ENCODE data around the gene CCHCR1. TPM values are rescaled to one million over a fixed set of nuclear protein-coding genes. Genes with fewer than 3 reads are reported as not detected.

The CCHCR1 gene
- total RNA-seq, 1 donor from 2014 or later: 9.6 TPM

- no peak for DNase-seq (ENCODE audit: low spot score)
These were observed 5.0 kb upstream of the CCHCR1 start for GRCh38 chr6:31162463-31163165.

GRCh38 chr6:31161216-31162126 is 3.9 kb upstream of the CCHCR1 start:
- ATAC-seq (no peak), DNase-seq (ENCODE audit: low spot score) (no peak)

More at GRCh38 chr6:31162463-31163165, 5.0 kb upstream of the CCHCR1 start:
- no peak for ATAC-seq

DNA sequence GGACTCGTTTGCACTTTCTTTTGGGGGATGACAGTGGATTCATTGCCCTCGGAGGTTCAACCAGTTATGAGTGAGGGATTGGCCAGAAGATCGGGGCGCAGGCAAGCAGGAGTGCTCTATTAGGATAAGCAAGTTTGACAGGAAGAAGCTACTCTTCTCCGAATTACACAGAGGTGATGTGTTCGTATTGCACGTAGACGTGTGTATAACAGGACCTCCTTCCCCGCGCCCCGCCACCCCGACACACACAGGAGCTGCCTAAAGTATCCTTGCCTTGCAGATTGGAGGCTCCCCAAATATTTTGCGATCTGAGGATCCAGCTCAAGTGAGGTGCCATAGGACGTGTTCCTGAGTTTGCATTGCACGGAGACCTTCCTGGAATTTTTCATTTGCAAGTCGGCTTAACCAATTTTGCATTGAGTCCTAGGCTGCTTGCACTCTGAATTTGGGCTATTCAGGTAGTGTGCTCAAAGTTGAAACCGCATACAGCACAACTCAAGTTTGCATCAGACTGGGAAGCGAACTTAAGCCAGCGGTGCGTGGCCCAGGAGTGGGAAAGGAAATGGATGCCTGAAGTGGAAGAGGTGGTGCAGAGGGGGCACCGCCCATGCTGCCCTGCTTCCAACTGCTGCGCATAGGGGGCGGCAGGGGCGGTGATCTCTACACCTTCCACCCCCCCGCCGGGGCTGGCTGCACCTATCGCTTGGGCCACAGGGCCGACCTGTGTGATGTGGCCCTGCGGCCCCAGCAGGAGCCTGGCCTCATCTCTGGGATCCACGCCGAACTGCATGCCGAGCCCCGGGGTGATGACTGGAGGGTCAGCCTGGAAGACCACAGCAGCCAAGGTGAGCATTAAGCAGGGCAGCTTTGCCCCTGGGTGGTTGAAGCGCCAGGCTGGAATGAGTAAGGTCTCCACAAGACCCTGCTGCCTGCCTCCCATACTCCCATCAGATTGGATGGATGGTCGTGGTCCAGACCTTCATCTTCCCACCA is 1.6 kb upstream of the CCHCR1 start:
- no peak for DNase-seq (ENCODE audit: low spot score)
- no peak for ATAC-seq

GRCh38 chr6:31158140-31158862 is 699 bp upstream of the CCHCR1 start, which contains the start of gene TCF19:
TSS of gene TCF19 (plus strand) at chr6:31158589. CDS start at chr6:31159470, 881 bp downstream.
- peak; percentile 99 for DNase-seq (ENCODE audit: low spot score)
- ATAC-seq: peak; percentile 95

DNA sequence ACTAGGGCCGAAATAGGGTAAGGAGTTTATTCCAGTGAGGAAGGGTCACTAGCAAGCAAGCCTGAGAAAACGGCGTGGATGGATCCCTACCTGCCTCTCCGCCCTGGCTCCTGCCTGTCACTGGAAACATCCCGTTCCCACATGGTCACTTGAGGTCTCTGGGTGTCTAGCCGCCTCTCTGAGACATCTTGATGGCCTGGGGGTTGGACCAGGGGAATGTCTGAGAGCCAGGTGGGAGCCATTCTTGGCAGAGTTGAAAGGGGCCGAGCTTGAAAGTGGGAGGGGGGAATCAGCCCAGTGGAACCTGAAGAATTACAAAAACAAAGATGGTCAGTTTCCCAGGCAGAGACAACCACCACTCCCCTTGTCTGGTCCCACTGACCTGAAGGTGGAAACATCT is 961 bp downstream of the CCHCR1 start:
- DNase-seq (ENCODE audit: low spot score) (no peak), ATAC-seq (no peak)

DNA sequence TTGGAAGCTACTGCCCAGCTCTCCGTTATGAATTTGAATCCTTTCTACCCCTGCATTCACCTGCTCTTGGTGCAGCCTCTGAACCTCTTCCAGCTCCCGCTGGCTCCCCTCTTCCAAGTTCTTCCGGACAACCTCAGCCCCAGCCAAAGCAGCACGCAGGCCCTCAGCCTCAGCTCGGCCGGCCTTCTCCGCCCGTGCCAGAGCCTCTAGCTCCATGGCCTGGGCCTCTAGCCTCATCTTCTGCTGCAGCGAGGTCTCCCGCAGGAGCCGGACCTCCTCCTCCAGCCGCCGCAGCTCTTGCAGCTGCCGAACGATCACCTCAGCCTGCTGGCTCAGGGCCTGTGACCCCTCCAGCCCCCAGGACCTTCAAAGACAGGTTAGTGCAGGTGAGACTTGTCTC is 3.2 kb downstream of the CCHCR1 start:
- ATAC-seq (no peak), DNase-seq (ENCODE audit: low spot score) (no peak)

DNA sequence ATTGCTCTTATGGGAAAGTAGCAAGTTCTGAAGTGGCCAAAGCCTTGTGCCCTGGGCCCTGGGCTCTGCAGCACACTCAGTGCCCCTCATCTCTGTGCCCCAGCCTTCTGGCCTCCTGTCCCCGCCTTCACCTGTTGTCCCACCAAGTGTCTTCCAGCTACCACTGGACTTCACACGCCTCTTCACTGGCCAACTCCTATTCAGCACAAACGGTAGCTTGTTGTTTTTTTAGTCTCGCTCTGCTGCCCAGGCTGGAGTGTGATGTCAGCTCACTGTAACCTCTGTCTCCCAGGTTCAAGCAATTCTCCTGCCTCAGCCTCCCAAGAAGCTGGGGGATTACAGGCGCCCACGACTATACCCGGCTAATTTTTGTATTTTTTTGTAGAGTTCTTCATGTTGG is 4.8 kb downstream of the CCHCR1 start:
- ATAC-seq (no peak), DNase-seq (ENCODE audit: low spot score) (no peak)

- peak; percentile 91 for ATAC-seq
- peak; percentile 75 for DNase-seq (ENCODE audit: low spot score)
These were observed 7.7 kb downstream of the CCHCR1 start for GRCh38 chr6:31149827-31150447.

GRCh38 chr6:31145386-31145785 is 12.2 kb downstream of the CCHCR1 start:
- no peak for DNase-seq (ENCODE audit: low spot score)
- no peak for ATAC-seq

DNA sequence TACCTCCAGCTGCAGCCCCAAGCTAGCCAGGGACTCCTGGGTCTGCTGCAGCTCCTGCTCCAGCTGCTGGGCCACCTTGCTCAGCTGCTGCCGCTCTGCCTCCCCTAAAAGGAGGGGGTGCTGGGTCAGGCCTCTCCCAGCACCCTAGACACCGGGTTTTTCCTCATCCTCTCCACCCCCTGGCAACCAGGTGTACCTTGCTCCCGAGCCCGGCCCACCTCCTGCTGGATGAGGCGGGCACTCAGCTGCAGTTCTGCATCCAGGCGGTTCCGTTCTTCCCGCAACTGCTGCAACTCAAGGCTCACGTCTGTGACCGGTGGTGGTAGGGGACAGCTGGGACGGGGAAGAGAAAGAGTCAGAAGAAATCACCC is 12.6 kb downstream of the CCHCR1 start:
- ATAC-seq: no peak

DNA sequence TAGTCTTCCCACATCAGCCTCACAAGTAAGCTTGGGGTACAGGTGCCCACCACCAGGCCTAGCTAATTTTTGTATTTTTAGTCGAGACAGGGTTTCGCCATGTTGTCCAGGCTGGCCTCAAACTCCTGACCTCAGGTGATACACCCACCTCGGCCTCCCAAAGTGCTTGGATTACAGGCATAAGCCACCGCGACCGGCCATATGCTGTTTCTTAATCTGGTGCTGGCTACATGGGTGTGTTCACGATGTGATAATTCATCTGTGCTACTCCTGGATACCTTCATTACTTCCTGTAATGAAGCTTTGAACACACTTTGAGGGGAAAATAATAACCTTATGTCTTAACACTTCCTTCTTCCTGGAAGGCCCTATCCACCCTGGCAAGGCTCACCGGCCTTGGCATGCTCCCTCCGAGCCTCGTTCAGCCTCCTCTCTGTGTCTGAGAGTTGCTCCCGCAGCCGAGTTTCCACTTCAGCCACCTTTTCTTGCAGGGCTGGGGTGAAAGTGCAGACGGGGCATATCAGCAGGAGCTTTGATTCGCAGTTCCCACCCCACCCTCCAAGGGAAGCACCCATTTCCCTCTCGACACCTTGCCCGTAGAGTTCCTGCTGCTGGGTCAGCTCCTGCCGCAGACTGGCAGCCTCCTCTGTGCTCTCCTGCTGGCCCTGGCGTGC is 13.2 kb downstream of the CCHCR1 start:
- no peak for ATAC-seq
- no peak for DNase-seq (ENCODE audit: low spot score)

More for the DNA sequence above, 12.6 kb downstream of the CCHCR1 start:
- DNase-seq (ENCODE audit: low spot score): no peak

GRCh38 chr6:31143148-31143547 is 14.5 kb downstream of the CCHCR1 start:
- DNase-seq (ENCODE audit: low spot score): no peak
- ATAC-seq: peak; percentile 36

GRCh38 chr6:31142361-31142761 is 15.2 kb downstream of the CCHCR1 start:
- ATAC-seq: no peak

DNA sequence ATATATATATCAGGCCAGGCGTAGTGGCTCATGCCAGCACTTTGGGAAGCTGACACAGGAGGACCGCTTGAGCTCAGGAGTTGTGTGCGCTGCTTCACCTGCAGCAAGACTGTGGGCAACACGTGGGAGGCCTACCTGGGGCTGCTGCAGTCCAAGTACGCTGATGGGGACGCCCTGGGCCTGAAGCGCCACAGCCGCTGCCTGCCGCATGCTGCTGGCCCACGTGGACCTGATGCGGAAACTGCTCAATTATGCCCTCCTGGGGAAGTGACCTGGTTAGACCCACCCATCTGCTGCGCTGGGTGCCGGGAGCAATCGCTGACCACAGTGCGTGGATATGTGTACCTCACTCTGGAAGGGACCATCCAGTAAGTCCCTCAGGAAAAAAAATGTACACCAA is 17.0 kb downstream of the CCHCR1 start:
- DNase-seq (ENCODE audit: low spot score): no peak
- no peak for ATAC-seq

More at GRCh38 chr6:31142361-31142761, 15.2 kb downstream of the CCHCR1 start:
- DNase-seq (ENCODE audit: low spot score): no peak

DNA sequence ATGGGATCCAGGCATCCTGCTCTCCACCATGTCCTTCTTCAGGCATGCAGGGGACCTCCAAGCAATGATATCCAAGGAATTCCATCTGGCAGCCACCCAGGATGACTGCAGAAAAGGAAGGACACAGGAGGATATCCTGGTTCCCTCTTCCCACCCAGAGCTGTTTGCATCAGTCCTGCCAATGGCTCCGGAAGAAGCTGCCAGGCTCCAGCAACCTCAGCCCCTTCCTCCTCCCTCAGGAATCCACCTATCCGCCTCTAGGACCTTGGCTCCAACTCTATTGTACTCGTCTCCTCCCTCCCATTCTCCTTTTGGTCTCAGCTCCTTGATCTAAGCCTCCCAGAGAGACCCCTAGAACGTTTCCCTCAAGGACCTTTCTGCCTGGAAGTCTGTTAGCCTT is 18.0 kb downstream of the CCHCR1 start:
- ATAC-seq (no peak), DNase-seq (ENCODE audit: low spot score) (no peak)

- ATAC-seq (no peak), DNase-seq (ENCODE audit: low spot score) (no peak)
These were observed 18.6 kb downstream of the CCHCR1 start, which contains the start of gene PSORS1C2 for GRCh38 chr6:31138982-31139381. TSS of gene PSORS1C2 (minus strand) at chr6:31139066. CDS start at chr6:31139026, 40 bp downstream.

DNA sequence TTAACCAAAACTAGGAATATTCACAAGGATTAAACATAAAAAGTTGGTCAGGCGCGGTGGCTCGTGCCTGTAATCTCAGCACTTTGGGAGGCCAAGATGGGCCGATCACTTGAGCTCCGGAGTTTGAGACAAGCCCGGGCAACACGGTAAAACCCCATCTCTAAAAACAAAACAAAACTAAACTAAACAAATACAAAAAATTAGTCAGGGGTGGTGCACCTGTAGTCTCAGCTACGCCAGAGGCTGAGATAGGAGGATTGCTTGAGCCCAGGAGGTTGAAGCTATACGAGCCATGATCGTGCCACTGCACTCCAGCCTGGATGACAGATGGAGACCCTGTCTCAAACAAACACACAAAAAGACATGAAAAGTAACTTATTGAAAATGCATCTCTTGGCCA is 21.9 kb downstream of the CCHCR1 start:
- DNase-seq (ENCODE audit: low spot score): no peak
- ATAC-seq: no peak

DNA sequence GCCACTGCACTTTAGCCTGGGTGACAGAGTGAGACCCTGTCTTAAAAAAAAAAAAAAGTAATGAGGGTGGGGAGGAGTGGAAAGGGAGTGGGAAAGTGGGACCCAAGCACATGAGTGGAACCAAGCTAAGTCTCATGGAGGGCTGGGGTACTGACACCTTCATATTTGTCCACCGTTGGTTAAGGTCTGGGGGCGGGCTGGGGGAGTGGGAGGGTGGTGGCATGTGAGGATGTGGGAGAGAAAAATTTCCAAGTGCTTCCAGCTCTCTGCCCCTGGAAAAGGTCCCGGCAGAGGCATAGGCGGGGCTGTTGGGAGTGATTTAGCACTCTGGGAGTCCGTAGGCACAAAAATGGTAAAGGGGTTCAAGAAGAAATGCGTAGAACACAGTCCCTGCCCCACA is 24.8 kb downstream of the CCHCR1 start:
- ATAC-seq (no peak), DNase-seq (ENCODE audit: low spot score) (no peak)

DNA sequence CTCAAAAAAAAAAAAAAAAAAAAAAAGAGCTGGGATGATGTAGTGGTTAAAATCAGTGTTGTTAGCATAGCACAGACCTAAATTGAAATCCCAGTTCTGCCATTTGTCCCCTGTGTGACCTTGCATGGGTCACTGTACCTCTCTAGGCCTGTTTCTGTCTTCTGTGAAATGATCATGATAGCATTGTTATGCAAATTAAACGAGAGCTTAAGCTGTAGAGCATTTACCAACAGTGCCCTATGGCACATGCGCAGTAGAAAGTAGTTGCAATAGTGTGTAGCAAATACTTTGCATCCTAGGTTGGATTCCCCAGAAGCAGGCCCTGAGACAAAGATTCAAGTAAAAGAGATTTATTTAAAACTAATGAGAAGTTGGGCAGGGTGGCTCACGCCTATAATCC is 26.0 kb downstream of the CCHCR1 start:
- DNase-seq (ENCODE audit: low spot score) (no peak), ATAC-seq (no peak)
